Activated CD4-positive, alpha-beta T cell treated with anti-CD3 and anti-CD28 coated beads for 48 hours (primary cell): Measurements from ENCODE around the gene TSPAN13.

ENCODE experiments used
- DNase-seq: peaks from one replicate; pipeline ENCODE4 v3.0.0-alpha.2; 2020

The TSPAN13 gene

GRCh38 chr7:16753102-16753931 is at the start of gene TSPAN13:
TSS of gene TSPAN13 (plus strand) at chr7:16753755. CDS start at chr7:16753968, 213 bp downstream.
- peak; percentile 79 for DNase-seq

GRCh38 chr7:16708511-16708910 is 45.0 kb upstream of the TSPAN13 start:
- no peak for DNase-seq

- DNase-seq, result no peak
Measured at GRCh38 chr7:16708980-16709379, 44.6 kb upstream of the TSPAN13 start.

GRCh38 chr7:16710651-16711050 is 42.9 kb upstream of the TSPAN13 start:
- no peak for DNase-seq

GRCh38 chr7:16711730-16712129 is 41.8 kb upstream of the TSPAN13 start:
- DNase-seq, result no peak

- DNase-seq, result peak; percentile 38
Measured at GRCh38 chr7:16712916-16713315, 40.6 kb upstream of the TSPAN13 start.

GRCh38 chr7:16715928-16716327 is 37.6 kb upstream of the TSPAN13 start:
- no peak for DNase-seq

GRCh38 chr7:16718111-16718656 is 35.4 kb upstream of the TSPAN13 start:
- no peak for DNase-seq

GRCh38 chr7:16719699-16720098 is 33.9 kb upstream of the TSPAN13 start:
- no peak for DNase-seq

GRCh38 chr7:16721541-16721940 is 32.0 kb upstream of the TSPAN13 start:
- DNase-seq, result no peak

GRCh38 chr7:16724344-16724743 is 29.2 kb upstream of the TSPAN13 start:
- DNase-seq, result no peak

GRCh38 chr7:16726189-16726588 is 27.4 kb upstream of the TSPAN13 start:
- no peak for DNase-seq

- no peak for DNase-seq
Measured at GRCh38 chr7:16727736-16728135, 25.8 kb upstream of the TSPAN13 start.

- no peak for DNase-seq
Measured at GRCh38 chr7:16728811-16729210, 24.7 kb upstream of the TSPAN13 start.

- no peak for DNase-seq
Measured at GRCh38 chr7:16729541-16729940, 24.0 kb upstream of the TSPAN13 start.

GRCh38 chr7:16730937-16731336 is 22.6 kb upstream of the TSPAN13 start:
- no peak for DNase-seq

GRCh38 chr7:16732828-16733227 is 20.7 kb upstream of the TSPAN13 start:
- no peak for DNase-seq

GRCh38 chr7:16734148-16734726 is 19.3 kb upstream of the TSPAN13 start:
- no peak for DNase-seq

- DNase-seq, result no peak
Measured at GRCh38 chr7:16735020-16735419, 18.5 kb upstream of the TSPAN13 start.

- no peak for DNase-seq
Measured at GRCh38 chr7:16738011-16738688, 15.4 kb upstream of the TSPAN13 start.

GRCh38 chr7:16739863-16740622 is 13.5 kb upstream of the TSPAN13 start:
- DNase-seq, result peak; percentile 12

- DNase-seq, result no peak
Measured at GRCh38 chr7:16740623-16740953, 13.0 kb upstream of the TSPAN13 start.

GRCh38 chr7:16740996-16741395 is 12.6 kb upstream of the TSPAN13 start:
- no peak for DNase-seq
